ENCODE results near the gene ANKRD39.
A peak's percentile ranks its signal among the peaks of the same experiment; 100 is the strongest.

The ANKRD39 gene

GRCh38 chr2:96853321-96853720, 4.5 kb downstream of the ANKRD39 start:
- DNase-seq = no peak

- DNase-seq = no peak
Observed at GRCh38 chr2:96852667-96853066, 5.1 kb downstream of the ANKRD39 start.

GRCh38 chr2:96848264-96848663, 9.6 kb downstream of the ANKRD39 start:
- no peak for DNase-seq

- DNase-seq = no peak
Observed at GRCh38 chr2:96847586-96847985, 10.2 kb downstream of the ANKRD39 start.

GRCh38 chr2:96846825-96847224, 11.0 kb downstream of the ANKRD39 start:
- no peak for DNase-seq

- DNase-seq = no peak
Observed at GRCh38 chr2:96844405-96844808, 13.4 kb downstream of the ANKRD39 start.

GRCh38 chr2:96843538-96844268, 14.1 kb downstream of the ANKRD39 start, which contains the start of gene ANKRD23:
Gene ANKRD23, minus strand, starts transcription at chr2:96844021. Its CDS starts 29 bp downstream, at chr2:96843992.
- DNase-seq = no peak

- no peak for DNase-seq
Observed at GRCh38 chr2:96842600-96842999, 15.2 kb downstream of the ANKRD39 start.

- DNase-seq = no peak
Observed at GRCh38 chr2:96841701-96842495, 15.9 kb downstream of the ANKRD39 start.

GRCh38 chr2:96839875-96840850, 17.7 kb downstream of the ANKRD39 start:
- DNase-seq = no peak

GRCh38 chr2:96839293-96839874, 18.4 kb downstream of the ANKRD39 start:
- DNase-seq = peak; percentile 78

- no peak for DNase-seq
Observed at GRCh38 chr2:96838345-96839292, 19.2 kb downstream of the ANKRD39 start.

- DNase-seq = no peak
Observed at GRCh38 chr2:96837575-96837974, 20.2 kb downstream of the ANKRD39 start.

- DNase-seq = no peak
Observed at GRCh38 chr2:96835830-96836229, 22.0 kb downstream of the ANKRD39 start.

- DNase-seq = no peak
Observed at GRCh38 chr2:96832754-96833507, 24.9 kb downstream of the ANKRD39 start.

- DNase-seq = no peak
Observed at GRCh38 chr2:96832408-96832753, 25.4 kb downstream of the ANKRD39 start.

- DNase-seq = no peak
Observed at GRCh38 chr2:96831679-96832078, 26.1 kb downstream of the ANKRD39 start.

- no peak for DNase-seq
Observed at GRCh38 chr2:96830044-96830562, 27.7 kb downstream of the ANKRD39 start.

- DNase-seq = no peak
Observed at GRCh38 chr2:96828874-96829273, 28.9 kb downstream of the ANKRD39 start.

GRCh38 chr2:96828436-96828835, 29.4 kb downstream of the ANKRD39 start:
- no peak for DNase-seq
